WTC11 (cell line): ENCODE measurements around the gene GPS2.

Experiments
- CTCF ChIP-seq: fragments of 200-600 bp; IDR thresholded peaks from 2 replicates; pipeline ENCODE4 v1.8.0; 2022; ENCODE audit warnings: antibody characterized with exemption
- USF2 ChIP-seq: sonication (generic); formaldehyde crosslinking; IDR thresholded peaks from 2 replicates; pipeline ENCODE4 v1.8.1; 2023; ENCODE audit warnings: mild to moderate bottlenecking, missing genetic modification reagents, moderate library complexity
- ZBTB43 ChIP-seq: sonication (generic); formaldehyde crosslinking; IDR thresholded peaks from 2 replicates; pipeline ENCODE4 v1.8.1; 2023; ENCODE audit warnings: mild to moderate bottlenecking, missing genetic modification reagents
- ZNF232 ChIP-seq: sonication (generic); formaldehyde crosslinking; IDR thresholded peaks from 2 replicates; pipeline ENCODE4 v1.8.0; 2022; ENCODE audit warnings: mild to moderate bottlenecking, missing genetic modification reagents
- ZNF281 ChIP-seq: sonication (generic); formaldehyde crosslinking; IDR thresholded peaks from 2 replicates; pipeline ENCODE4 v1.8.0; 2023; ENCODE audit warnings: mild to moderate bottlenecking, missing genetic modification reagents

- TF ChIP-seq ZNF281 (CRISPR knock-in tag) = no peak
- TF ChIP-seq USF2 (CRISPR knock-in tag) = no peak
- no peak for TF ChIP-seq ZNF232 (CRISPR knock-in tag)
- no peak for TF ChIP-seq ZBTB43 (CRISPR knock-in tag)
- TF ChIP-seq CTCF = no peak
Observed at GRCh38 chr17:7312432-7313087, 2.6 kb downstream of the GPS2 start.
